ENCODE results near the gene EPC1. TPM values are rescaled to one million over a fixed set of nuclear protein-coding genes. Genes with fewer than 3 reads are reported as not detected.

EPC1 gene
- polyA plus RNA-seq, 2 of the 4 experiments (the other 2 are of a cell fraction): 14.7 to 47.2 TPM

GRCh38 chr10:32256613-32257437 is 90.1 kb downstream of the EPC1 start:
- 33% methylated on average over 12 of the region's 12 CpGs for WGBS (ENCODE audit: missing lambda C conversion rate)
- TF ChIP-seq KDM1A (IDR thresholded peaks at IDR 0.05; ENCODE audit: low read depth): no peak
- TF ChIP-seq, protein P1, sequence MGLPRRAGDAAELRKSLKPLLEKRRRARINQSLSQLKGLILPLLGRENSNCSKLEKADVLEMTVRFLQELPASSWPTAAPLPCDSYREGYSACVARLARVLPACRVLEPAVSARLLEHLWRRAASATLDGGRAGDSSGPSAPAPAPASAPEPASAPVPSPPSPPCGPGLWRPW (IDR thresholded peaks at IDR 0.05): no peak
- no peak for TF ChIP-seq CBX8 (IDR thresholded peaks at IDR 0.05)
- TF ChIP-seq SMC3 (IDR thresholded peaks at IDR 0.05): peak; percentile 84
- peak; percentile 77 for TF ChIP-seq RAD21 (conservative IDR thresholded peaks at IDR 0.05 in 1 of 2, IDR thresholded peaks at IDR 0.05 in 1 of 2)
- no peak for TF ChIP-seq CHD4 (IDR thresholded peaks at IDR 0.05; ENCODE audit: borderline replicate concordance)
- TF ChIP-seq EP300 (IDR thresholded peaks at IDR 0.05): no peak
- no peak for TF ChIP-seq CHD2 (IDR thresholded peaks at IDR 0.05; ENCODE audit: low read length, partially characterized antibody)
- TF ChIP-seq, protein P2, sequence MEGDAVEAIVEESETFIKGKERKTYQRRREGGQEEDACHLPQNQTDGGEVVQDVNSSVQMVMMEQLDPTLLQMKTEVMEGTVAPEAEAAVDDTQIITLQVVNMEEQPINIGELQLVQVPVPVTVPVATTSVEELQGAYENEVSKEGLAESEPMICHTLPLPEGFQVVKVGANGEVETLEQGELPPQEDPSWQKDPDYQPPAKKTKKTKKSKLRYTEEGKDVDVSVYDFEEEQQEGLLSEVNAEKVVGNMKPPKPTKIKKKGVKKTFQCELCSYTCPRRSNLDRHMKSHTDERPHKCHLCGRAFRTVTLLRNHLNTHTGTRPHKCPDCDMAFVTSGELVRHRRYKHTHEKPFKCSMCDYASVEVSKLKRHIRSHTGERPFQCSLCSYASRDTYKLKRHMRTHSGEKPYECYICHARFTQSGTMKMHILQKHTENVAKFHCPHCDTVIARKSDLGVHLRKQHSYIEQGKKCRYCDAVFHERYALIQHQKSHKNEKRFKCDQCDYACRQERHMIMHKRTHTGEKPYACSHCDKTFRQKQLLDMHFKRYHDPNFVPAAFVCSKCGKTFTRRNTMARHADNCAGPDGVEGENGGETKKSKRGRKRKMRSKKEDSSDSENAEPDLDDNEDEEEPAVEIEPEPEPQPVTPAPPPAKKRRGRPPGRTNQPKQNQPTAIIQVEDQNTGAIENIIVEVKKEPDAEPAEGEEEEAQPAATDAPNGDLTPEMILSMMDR (IDR thresholded peaks at IDR 0.05): peak; percentile 86
- TF ChIP-seq, protein P3, sequence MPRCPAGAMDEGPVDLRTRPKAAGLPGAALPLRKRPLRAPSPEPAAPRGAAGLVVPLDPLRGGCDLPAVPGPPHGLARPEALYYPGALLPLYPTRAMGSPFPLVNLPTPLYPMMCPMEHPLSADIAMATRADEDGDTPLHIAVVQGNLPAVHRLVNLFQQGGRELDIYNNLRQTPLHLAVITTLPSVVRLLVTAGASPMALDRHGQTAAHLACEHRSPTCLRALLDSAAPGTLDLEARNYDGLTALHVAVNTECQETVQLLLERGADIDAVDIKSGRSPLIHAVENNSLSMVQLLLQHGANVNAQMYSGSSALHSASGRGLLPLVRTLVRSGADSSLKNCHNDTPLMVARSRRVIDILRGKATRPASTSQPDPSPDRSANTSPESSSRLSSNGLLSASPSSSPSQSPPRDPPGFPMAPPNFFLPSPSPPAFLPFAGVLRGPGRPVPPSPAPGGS (IDR thresholded peaks at IDR 0.05): no peak
- no peak for TF ChIP-seq SREBF2 (IDR thresholded peaks at IDR 0.05)
- TF ChIP-seq NFE2L2 (conservative IDR thresholded peaks at IDR 0.05; ENCODE audit: low read length): no peak
- no peak overlapping the region for H3K4me3 ChIP-seq
- ChIA-PET POLR2A (no interaction called here), CTCF (interaction anchor here (0.5 to 3.6 kb wide), 30 partner anchors 10 to 360 kb away, joined by 3 to 21 read pairs (median 4); no protein-coding TSS in a partner anchor)
- no peaks in the 10 kb centered on the region for H3K9me3 ChIP-seq
- ATAC-seq (peak; percentile 71 to 74; a peak in 5 of 6 replicates), DNase-seq (ENCODE audit: low read depth in 1 of 2, low spot score in 1 of 2) (peak; percentile 33 to 47), FAIRE-seq (peak; percentile 13)
- no peak overlapping the region for H3K27ac ChIP-seq
- peaks cover 10% of the 10 kb centered on the region for H3K4me1 ChIP-seq
- 0 out of 3 replicates have a peak overlapping the region, but pooled peaks have one; percentile 35 for H3K4me2 ChIP-seq

DNA sequence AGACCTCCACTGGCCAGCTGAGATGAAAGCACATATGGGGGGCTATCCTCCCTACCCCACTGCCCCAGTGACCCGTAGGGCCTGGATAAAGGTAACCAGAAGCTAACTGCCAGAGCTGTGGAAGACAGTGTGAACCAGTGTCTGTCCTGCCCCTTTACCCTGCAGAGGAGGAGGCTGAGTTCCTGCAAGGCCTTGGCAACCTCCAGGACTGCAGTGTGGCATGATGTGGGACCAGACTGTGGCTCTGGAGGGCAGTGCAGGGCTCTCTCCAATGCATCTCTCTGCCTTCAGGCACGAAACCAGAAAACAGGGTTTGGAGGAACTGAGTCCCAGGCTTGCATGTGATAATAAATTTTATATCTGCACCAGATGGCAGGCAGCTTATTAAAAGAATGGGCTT is 93.1 kb downstream of the EPC1 start:
- Histone ChIP-seq H3K4me1 (peaks cover 10% of the 10 kb centered on the region), H3K27ac (no peak overlapping the region), H3K4me2 (0 out of 3 replicates have a peak overlapping the region, but pooled peaks have one; percentile 29), H3K9me3 (no peaks in the 10 kb centered on the region), H3K4me3 (no peak overlapping the region)
- ChIA-PET CTCF (interaction anchor here (0.7 to 1.1 kb wide), 3 partner anchors 10 to 88 kb away, joined by 3 to 4 read pairs (median 4); no protein-coding TSS in a partner anchor), POLR2A (interaction anchor here (1.0 kb wide), 1 partner anchor 92 kb away, joined by 3 read pairs; no protein-coding TSS in a partner anchor)
- DNase-seq (ENCODE audit: low read depth in 1 of 2, low spot score in 1 of 2): peak in 1 of 2 experiments; percentile 20
- 67% methylated on average over 2 of the region's 2 CpGs for WGBS (ENCODE audit: missing lambda C conversion rate)
- no peak for FAIRE-seq
- TF ChIP-seq MAZ (IDR thresholded peaks at IDR 0.05; ENCODE audit: borderline replicate concordance, low read depth, low read length) (no peak), HOXA7 (CRISPR knock-in tag; IDR thresholded peaks at IDR 0.05) (no peak), CHD2 (IDR thresholded peaks at IDR 0.05; ENCODE audit: low read length, partially characterized antibody) (no peak), ZNF302 (CRISPR knock-in tag; IDR thresholded peaks at IDR 0.05) (no peak), ZSCAN20 (CRISPR knock-in tag; IDR thresholded peaks at IDR 0.05) (no peak), RNF2 (IDR thresholded peaks at IDR 0.05; ENCODE audit: borderline replicate concordance, low read depth) (no peak), CBX8 (IDR thresholded peaks at IDR 0.05) (no peak), SMC3 (IDR thresholded peaks at IDR 0.05) (no peak), RCOR1 (IDR thresholded peaks at IDR 0.05; ENCODE audit: low read depth, low read length) (no peak)
- ATAC-seq: peak; percentile 61 to 76; a peak in 4 of 6 replicates

All from A549 (cell line).